Measurements from ENCODE around the gene MARF1.
"Not testable (repeated sequence)": the region's sequence is repeated elsewhere in the genome, so short reads cannot be mapped to it uniquely, and the experiment has no call there.

MARF1 gene

DNA sequence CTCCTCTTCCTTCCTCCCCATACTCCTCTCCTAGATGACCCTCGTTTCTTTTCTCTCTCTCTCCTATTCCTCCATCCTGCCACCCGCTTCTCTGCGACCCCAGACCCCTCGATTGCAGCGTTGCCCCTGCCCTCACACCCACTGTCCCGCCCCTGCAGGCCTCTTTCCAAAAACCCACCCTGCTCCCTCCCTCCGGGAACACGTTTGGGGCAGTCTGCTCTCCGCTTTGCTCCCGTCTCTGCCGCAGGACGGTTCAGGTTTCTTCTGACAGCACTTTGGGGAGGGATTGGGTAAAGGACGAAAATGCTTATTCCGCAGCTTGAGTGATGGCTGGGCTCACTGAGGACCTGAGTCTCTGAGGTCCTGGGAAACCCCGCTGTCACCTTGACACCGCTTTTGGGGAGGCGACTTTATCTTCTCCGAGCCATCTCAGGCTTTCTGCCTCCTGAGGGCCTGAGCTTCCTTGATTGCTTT is 7.8 kb upstream of the MARF1 start:
- DNase-seq (ENCODE audit: low spot score): no peak

DNA sequence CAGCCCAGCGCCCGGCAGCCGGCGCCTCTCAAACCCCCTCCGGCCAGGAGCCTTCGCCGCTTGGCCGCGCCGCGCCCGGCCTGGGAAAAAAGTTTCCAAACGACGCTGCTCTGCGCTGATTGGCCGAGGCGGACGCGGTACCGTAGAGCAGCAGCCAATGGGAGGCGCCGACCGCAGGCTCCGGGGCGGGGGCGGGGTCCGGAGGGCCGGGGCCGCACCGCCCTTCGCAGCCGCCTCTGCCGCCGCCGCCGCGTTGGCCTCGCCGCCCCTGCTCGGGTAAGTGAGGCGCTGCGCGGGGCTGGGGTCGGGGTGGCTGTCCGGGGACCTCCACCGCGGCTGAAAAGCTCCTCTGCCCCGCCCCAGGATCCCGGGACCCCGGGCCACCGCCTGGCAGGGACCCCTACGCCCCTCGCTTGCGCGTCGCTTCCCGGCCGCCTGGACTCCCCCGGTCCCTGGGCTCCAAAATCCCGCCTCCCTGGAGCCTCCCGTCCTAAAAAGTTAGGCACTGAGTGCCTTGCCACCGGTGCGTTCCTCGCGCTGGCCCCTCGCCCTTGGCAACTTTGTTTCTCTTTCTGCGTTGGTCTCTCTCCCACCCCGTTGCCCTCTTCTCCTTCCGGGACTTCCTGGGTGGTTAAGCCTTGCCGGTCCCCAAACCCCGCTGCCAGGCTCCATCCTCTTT is 7.2 kb upstream of the MARF1 start, which contains the start of gene NDE1:
Gene NDE1 (plus strand): TSS at position 227 of the 679 bp plus-strand sequence. CDS start 14,534 bp downstream, outside the sequence.
- peak; percentile 81 for DNase-seq (ENCODE audit: low spot score)

DNA sequence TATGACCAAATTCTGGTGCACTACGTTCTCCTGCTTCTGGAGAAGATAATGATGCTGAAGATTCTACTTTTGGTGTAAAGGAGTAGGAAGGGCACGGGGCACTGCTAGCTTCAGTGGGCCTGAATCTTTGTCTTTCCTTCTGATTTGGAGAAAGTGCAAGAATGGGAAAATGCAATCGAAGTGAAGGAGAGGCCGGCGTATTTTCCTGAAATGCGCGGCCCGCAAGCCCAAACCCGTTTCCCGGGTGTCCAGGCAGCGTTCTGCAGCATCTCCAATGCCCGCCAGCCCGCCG is 6.7 kb upstream of the MARF1 start:
- DNase-seq (ENCODE audit: low spot score): no peak

DNA sequence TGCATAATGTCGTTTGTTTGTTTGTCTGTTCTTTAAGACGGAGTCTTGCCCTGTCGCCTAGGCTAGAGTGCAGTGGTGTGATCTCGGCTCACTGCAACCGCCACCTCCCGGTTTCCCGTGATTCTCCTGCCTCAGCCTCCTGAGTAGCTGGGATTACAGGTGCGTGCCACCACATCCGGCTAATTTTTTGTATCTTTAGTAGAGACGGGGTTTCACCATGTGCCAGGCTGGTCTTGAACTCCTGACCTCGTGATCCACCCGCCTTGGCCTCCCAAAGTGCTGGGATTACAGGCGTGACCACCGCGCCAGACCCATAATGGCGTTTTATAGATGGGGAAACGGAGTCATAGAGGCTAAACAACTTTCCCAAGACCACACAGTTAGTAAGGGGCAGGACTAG is 6.4 kb upstream of the MARF1 start:
- DNase-seq (ENCODE audit: low spot score): not testable (repeated sequence)

DNA sequence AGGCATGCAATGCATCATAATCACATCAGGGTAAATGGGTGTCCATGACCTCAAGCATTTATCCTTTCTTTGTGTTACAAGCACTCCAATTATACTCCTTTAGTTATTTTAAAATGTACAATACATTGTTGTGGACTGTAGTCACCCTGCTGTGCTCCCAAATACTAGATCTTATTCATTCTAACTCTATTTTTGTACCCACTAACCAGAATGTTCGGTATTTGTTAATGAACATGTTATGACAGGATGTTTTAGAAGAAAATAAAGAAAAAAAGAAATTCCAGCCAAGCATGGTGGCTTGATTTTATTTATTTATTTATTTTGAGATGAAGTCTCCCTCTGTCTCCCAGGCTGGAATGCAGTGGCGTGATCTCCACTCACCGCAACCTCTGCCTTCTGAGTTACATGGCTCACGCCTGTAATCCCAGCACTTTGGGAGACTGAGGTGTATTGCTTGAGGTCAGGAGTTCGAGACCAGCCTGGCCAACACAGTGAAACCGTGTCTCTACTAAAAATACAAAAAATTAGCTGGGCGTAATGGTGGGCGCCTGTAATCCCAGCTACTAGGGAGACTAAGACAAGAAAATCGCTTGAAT is 5.3 kb upstream of the MARF1 start:
- DNase-seq (ENCODE audit: low spot score): no peak

DNA sequence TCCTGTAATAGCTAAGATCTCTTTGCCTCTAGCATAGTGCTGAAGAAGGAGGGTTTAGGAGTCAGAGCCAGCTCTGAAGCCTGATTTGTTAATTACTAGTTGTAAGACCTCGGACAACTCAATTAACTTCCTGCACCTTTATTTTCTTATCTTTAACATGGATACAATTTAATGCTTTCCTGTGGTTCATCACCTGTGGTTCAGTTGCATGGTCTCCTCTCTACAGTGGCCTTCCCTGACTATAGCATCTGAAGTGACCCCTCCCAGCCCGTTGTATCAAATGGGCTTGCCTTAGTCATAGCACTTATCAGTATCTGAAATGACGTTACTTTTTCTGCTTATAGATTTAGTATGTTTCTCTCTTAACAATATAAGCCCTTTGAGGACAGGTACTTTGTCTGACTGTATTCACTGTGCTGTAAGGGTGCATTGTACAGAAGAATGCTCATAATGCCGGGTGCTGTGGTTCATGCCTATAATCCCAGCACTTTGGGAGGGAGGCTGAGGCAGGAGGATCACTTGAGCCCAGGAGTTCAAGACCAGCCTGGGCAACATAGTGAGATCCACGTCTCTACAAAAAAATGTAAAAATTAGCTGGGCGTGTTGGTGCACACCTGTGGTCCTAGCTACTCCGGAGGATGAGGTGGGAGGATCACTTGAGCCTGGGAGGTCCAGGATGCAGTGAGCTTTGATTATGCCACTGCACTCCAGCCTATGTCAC is 4.5 kb upstream of the MARF1 start:
- no peak for DNase-seq (ENCODE audit: low spot score)

DNA sequence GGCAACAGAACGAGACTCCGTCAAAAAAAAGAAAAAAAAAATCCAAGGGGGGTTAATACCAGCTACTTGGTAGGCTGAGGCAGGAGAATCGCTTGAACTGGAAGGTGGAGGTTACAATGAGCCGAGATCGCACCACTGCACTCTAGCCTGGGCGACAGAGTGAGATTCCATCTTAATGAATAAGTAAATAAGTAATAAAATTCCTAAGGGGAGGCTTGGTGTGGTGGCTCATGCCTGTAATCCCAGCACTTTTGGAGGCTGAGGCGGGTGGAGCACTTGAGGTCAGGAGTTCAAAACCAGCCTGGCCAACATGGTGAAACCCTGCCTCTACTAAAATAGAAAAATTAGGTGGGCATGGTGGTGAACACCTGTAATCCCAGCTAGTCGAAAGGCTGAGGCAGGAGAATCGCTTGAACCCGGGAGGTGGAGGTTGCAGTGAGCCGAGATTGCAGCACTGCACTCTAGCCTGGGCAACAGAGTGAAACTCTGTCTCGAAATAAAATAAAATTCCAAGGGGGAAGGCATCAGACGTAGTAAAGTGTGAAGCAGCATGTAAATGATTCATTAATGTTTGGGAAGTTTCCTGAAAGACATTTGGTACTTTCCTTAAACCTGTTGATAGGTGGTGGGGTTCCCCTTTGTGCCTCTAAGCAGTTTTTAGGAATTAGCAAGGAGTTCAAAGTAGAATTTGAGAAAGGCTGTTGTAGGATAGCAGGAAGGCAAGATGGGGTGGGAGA is 3.8 kb upstream of the MARF1 start:
- DNase-seq (ENCODE audit: low spot score): not testable (repeated sequence)

DNA sequence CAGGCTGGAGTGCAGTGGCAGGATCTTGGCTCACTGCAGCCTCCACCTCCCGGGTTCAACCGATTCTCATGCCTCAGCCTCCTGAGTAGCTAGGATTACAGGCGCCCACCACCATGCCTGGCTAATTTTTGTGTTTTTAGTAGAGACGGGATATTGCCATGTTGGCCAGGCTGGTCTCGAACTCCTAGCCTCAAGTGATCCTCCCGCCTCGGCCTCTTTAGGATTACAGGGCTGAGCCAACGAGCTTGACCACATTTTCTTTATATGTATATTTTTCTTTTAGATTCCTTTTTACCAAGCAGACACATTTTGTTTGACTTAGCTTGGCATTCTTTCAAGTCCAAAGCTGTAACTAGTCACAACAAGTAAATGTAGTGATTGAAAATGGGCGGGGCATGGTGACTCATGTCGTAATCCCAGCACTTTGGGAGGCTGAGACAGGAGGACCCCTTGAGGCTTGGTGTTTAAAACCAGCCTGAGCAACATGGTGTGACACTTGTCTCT is 2.1 kb upstream of the MARF1 start:
- peak; percentile 21 for DNase-seq (ENCODE audit: low spot score)

DNA sequence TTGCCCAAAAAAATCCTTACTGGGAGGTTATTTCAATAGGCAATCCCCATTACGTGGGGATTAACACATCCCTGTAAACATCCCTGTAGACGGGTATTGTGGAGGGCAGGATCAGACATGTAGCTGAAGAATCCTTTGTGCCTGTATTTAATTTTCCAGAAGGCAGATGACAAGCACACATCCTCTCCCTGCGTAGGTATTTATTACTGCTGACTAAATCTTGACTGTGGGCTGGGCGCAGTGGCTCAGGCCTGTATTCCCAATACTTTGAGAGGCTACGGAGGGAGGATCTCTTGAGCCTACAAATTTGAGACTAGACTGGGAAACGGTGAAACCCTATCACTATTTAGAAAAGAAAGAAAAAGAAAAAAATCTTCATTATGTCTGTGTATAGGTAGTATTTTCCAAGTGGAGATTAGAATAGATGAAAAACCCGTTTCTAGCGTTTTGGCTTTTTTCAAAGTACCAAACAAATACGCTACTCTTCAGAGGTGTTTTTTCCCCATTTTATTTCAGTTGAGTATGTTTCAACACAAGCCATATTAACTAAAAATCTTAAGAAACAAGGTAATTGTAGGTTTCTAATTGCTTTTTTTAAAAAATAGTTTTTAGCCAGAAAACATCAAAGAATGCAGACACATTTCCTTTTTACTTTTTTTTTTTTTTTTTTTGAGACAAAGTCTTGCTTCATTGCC is 1.5 kb upstream of the MARF1 start:
- peak; percentile 14 for DNase-seq (ENCODE audit: low spot score)

DNA sequence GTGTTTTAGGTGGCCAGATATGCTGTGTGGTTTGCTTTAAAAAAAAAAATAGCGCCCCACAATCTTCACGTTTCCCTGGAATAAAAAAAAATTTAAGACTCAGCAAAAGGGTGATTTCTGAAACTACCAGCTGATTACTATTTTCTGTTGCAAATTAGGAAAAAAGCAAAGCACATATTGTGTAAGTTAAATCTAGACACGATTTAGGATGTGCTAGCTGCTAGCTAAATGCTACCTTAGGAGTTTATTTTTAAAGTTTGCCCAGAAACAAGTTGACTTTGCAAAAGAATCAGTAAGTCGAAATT is 944 bp upstream of the MARF1 start:
- no peak for DNase-seq (ENCODE audit: low spot score)

DNA sequence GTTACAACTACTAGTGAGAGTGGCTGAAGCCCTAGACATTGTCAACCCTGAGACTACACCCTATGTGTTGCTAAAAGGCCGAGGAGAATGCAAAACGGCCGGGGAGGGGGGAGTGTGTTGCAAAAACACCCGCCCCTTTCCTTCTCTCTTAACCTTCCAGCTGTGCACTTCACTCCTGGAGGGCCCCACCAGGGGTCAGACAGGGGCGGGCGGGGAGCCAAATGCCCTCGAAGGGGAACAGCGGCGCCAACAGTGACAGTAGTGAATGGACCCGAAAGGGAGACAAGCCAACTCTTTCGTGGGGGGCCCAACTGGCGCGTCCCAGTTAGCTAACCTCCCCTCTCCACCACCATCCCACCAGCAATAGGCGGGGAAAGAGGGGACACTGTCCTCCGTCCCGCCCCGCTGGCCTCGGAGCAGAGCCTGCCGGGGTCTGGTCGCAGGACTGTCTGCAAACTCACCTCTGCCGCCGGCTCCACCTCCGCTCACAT is 352 bp downstream of the MARF1 start:
- peak; percentile 50 for DNase-seq (ENCODE audit: low spot score)

DNA sequence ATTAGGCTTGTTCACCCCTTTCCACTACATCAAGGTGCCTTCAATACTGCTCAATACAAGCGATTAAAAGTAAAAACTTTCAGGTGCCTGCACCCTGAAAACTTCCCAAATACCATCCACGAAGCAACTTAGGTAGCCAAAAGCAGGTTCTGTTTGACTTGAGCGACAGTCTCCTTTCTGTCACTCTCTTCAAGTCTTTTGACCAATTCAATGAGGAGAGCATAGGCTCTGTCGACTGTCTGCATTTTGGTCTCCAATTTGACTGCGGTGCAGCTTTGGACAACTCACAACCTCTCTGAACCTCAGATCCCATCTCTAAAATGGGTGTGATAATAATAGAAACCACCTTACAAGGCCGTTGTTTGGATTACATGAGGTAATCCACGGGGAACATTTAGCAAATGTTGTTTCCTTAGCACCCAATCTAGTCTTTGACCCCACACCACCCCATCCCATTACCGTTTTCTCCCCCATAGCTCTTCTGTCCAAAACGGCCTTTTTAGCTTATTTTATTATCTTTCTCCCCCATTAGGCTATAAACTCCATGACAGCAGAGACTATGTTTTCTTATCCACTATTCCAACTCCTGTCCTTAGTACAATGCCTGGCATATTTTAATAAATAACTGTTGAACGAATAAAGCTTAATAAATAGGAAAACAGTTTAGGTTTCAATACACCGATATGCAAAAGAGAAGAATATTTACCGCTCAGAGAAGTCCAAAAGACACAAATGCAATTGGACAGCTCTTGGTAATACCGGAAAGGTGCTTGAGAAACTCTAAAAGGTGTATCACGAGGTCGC is 999 bp downstream of the MARF1 start:
- DNase-seq (ENCODE audit: low spot score): no peak

DNA sequence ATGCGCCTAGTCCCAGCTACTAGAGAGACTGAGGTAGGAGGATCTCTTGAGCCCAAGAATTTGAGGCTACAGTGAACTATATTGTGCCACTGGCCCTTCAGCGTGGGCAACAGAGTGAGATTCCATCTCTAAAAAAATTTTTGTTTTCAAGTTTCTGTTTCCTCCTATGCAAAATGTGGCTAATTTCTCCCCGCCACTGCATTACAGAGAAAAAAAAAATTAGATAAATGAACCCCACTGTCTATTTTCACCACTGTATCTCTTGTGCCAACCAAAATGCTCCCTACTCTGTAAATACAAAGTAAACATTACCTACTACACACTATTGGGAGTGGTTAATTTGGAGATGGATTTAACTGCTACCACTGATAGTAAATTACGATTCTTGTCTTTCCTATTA is 2.0 kb downstream of the MARF1 start:
- no peak for DNase-seq (ENCODE audit: low spot score)

DNA sequence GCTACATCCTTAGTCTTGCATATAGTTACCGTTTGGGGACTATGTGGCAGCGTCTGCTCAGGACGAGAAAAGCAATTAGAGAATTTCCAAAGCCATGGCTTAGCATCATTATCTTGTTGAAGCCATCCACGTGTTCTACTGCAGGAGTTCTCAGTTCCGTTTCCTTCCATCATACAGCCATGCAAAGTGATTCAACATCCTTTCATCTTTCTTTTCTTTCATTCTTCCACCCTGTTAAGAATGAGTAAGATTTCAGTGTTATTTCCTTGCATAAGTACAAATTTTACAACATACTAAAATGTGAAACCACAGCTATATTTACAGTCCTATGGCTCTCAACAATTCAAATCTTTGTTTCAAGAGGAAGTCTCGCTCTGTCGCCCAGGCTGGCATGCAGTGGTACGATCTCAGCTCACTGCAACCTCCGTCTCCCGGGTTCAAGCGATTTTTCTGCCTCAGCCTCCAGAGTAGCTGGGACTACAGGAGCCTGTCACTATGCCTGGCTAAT is 3.8 kb downstream of the MARF1 start:
- DNase-seq (ENCODE audit: low spot score): no peak

DNA sequence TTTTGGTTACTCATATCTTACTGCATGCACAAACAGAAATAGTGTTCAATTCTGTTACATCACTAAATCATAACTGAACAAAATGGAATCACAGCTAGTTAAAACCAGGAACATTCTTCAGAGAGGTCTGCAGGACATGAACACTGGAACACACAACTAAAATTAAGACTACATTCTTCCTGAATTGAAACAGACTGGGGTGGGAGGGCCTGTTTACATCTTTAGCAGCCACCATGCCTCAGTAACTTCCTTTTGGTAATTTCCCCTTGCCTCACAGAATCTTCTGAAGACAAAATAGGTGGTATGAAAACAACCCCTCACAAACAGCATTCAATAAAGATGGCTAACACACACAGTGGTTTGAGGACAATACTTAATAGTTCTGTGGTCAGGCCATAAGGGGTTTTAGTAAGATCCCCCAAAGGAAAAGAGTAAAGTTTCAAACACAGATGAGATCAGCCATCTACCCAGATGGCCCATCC is 6.5 kb downstream of the MARF1 start:
- no peak for DNase-seq (ENCODE audit: low spot score)

DNA sequence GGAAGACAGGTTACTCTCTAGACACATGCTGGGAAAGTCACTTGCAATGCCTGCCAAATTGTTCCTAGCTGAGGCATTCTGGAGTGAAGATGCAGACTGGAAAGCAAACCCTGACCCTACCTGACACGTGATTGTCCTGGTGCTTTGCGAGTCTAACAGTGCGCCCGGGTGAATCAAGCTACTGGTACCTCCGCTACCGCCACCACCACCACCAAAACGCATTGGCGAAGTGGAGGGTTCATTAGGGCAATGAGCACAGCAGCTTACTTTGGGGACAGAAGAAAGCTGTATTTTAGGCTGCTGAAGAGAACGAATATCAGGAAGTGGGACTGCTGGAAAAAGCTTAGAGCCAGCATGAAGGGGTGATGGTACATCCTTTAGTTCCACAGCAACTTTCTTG is 7.0 kb downstream of the MARF1 start:
- DNase-seq (ENCODE audit: low spot score): no peak

DNA sequence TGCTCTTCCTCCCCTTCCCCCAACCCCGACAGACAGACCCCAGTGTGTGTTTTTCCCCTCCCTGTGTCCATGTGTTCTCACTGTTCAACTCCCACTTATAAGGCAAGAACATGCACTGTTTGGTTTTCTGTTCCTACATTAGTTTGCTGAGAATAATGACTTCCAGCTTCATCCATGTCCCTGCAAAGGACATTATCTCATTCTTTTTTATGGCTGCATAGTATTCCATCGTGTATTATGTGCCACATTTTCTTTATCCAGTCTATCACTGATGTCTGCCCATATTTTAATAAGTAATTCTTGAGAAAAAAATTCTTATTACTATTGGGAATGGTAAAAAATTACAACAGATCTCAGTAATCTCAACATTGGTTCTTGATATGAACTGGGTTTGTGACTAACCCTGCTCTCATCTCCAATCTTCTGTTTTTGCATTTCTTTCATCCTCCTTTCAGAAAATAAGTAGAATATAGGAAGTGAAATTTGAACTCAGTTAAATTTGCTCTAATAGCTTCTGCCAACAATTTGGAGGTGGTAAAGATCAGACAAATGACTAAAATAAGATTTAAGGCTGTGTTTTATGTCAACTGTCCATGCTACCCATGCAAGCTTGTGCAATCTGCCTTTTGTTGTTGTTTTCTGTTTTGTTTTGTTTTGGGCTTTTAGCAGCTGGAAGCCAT is 11.1 kb downstream of the MARF1 start:
- no peak for DNase-seq (ENCODE audit: low spot score)

DNA sequence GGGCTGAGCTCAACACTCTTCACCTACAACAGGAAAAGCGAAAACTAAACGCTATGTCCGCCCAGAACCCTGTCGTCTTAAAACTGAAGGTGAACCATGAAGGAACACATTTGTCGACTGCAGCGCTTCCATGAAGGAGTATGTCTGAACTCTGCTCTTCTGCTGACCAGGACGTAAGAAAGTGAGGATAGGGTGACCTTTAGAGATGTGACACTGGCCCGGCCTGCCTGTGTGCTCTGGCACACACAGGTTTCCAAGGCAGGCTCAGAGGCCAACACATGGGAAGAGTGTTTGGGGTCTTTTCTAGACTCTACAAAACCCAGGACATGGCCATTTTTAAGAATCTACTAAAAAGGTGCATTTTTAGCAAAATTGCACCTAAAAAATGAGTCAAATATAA is 21.1 kb downstream of the MARF1 start:
- no peak for DNase-seq (ENCODE audit: low spot score)

DNA sequence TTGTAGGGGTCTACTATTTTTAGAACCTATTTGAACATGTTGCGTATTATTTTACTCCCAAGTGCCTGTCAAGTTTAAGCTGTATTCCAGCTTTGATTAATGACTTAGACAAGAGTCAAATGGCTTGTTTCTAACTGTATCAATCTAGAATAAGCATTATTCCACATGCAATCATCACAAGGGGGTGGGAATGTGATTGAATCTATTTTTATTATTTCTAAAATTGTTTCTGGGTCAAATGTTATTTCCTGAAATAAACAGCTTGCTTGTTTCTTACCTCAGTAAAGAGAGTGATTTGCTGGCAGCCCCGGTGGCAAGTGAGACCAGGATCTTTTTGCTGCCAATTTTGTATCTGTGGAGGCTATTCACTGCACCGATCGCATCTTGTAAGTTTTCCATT is 21.5 kb downstream of the MARF1 start:
- no peak for DNase-seq (ENCODE audit: low spot score)

DNA sequence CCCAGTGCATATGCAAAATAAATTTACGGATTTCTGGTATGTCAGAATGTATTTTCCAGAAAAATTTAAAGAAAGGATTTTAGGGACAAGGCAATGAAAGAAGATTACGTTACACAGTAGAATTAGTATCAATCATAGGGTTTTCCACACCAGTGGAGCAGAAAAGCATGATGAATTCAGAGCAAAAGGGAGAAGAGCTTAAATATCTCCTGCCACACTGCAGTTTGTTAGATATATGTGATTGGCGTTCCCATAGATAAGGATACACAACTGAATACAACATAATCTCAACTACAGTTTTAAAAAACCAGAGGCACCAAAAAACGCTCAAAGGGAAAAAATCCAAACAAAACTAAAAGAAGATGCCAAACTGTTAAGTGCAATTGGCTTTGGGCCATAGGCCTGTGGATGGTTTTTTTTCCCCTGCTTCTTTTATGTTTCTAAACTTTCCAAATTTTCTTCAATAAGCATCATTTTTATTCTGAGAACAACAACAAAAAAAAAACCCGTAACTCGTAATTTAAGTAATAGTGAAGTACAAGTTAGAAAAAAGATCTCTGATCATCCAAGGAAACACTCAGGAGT is 22.3 kb downstream of the MARF1 start:
- no peak for DNase-seq (ENCODE audit: low spot score)

Measured in kidney capillary endothelial cell (primary cell).